Inflammatory macrophage treated with lipopolysaccharide for 1 hour (primary cell): ENCODE results near the gene ERICH6.

Experiments
- DNase-seq, 2 donors: peaks; one replicate each; pipeline ENCODE4 v3.0.0-alpha.2; 2020 to 2022

Gene ERICH6

DNA sequence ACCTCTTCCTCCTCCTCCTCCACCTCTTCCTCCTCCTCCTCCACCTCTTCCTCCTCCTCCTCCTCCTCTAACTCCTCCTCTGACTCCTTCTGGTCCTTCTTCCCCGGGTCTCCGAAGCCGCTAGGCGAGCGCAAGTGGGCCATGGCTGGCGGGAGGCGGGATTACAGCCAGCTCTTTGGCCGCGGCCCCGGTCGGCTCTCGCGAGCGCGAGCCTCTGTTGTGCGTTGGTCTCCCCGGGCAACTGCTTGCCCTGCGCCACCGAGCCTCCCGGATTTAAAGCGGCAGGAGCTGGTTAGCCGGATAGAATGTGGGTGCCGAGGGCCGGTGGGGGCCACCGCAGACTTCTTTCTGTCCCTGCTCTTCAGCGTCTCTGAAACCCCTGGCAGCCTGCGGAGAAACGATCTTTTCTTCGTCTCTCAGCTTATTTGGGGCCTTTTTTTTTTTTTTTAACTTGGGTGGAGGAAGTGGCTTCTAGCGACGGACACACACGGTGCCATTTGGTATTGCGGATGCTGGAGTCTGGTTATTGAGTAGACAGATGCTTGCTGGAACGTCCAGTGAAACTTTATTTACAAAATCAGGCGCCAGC, at the start of gene ERICH6:
TSS of gene ERICH6 (minus strand) at position 165 of the 589 bp plus-strand sequence. CDS start at position 143, 22 bp downstream.
- peak; percentile 87 to 91 for DNase-seq

DNA sequence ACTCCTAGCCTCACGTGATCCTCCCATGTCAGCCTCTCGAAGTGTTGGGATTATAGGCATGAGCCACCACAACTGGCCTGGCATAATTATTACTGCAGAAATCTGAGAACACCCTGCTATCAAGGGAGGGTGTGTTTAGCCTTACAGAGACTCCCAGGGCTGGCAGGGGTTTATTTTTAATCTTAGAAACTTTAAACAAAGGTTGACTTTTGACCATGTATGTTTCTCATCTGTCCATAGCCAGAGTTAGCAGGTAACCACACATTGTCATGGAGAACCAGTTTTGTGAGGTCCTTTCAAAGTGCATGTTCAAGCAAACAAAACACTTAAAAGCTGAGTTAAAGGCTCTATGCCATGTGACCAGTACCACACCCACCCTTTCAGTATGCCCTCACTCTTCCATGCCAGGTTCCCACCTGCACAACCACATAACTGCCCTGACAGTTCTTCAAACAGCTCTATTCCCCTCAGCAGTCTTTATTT, 48.1 kb upstream of the ERICH6 start:
- DNase-seq, result no peak

DNA sequence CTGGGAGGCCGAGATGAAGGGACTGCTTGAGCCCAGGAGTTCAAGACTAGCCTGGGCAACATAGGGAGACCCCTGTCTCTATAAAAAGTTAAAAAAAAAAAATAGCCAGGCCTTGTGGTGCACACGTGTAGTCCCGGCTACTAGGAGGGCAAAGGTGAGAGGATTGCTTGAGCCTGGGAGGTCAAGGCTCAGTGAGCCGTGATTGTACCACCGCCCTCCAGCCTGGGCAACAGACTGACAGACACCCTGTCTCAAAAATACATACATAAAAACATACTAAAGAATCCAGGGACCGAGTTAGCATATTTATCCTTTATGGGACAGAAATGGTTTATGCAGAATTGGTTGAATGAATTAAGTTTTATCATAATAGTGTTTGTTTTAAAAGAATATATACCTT, 45.5 kb upstream of the ERICH6 start:
- no peak for DNase-seq

DNA sequence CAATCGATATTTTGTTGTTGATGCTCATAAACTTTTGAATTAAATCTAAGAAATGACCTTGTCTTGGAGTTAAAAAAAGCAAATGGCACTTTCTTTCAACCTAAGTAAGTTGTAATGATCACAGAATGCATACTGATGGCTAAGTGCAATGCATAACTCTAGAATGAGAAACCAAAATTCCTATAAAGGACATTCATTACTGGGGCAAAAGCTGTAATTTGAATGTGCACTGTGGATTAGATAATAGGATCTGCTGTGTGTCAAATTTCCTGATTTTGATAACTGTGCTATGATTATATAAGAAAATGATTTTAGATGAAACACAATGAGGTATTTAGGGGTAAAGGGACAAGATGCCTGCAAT, 44.9 kb upstream of the ERICH6 start:
- DNase-seq, result no peak

DNA sequence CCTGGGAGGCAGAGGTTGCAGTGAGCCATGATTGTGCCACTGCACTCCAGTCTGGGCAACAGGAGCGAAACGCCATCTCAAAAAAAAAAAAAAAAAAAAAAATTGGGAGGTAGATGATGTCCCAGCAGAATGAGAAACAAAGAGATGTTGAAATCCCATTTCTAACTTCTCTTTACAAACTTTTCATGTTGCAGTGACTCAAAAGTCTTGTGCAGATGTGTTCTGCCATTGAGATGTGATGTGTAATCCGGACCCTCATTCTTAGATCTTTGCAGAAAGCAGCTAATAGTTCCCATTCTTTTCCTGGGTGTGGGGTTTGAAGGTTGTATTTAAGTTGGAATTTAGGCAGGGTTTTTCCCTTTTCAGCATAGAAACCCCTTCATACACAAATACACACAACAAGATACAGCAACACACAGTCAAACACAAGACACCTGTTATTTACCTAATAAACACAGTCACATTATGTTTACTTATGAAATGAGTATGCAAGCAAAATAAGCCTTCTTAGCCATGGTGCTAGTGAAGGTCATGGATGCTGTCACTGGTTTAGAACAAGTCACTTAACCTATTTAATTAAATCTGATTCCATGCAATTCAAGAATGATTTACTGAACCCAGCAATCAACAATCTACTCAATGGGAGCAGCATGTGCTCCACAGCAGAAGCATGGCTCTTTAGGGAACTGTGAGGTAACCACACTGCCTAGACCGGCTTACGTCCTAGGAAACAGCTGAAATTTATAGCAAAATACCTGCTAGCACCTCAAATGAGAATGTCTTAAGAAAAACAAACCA, 44.4 kb upstream of the ERICH6 start:
- DNase-seq, result peak; percentile 70 to 84

DNA sequence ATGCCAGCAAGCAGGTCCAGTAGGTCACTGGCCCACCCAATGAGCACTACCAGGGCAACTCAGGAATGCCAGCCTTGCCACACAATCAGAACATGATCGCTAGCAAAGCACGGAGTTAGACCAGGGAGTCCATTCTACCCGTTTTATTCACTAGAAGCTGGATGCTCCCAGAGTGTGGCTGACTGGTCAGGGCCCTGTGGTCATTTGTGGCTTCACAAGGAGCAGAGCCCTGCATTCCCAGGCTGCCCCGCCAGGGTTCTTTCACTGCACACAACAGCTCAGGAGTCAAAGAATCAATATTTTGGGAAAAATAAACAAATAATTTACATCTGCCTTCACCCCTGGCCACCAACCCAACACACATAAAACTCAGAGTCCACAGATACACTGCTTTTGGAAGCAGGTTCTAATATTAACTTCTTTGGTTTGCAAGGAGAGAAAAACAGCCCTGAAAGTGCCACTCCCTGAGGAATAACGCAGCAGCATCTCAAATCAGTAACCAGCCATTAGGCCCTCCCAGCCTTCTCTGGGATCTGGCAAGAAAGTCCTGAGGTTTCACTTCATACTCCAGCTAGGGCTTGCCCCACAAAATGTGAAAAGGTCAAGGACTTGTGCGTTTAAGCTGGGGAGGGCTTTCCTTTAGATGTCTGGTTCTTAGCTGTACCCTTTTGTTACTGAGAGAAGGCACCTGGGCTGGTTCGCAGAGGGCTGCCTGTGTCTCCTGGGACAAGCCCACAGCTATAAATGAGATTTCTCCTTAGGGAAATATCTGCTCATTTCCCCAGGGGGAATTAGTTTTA, 43.3 kb upstream of the ERICH6 start:
- DNase-seq, result no peak

DNA sequence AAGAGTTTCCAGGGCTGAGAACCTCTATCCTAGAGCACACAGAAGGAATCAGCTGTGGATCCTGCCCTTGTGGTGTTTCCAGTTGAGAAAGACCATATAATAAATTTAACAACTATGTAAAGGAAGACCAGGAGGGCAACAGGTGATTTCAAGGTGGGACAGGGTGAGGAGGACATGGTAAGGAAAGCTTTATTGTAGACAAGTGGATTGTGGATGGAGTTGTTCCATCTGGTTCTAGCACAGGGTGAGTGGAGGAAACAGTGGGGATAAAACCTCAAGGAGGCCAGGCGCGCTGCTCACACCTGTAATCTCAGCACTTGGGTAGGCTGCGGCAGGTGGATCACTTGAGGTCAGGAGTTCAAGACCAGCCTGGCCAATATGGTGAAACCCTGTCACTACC, 42.1 kb upstream of the ERICH6 start:
- no peak for DNase-seq

DNA sequence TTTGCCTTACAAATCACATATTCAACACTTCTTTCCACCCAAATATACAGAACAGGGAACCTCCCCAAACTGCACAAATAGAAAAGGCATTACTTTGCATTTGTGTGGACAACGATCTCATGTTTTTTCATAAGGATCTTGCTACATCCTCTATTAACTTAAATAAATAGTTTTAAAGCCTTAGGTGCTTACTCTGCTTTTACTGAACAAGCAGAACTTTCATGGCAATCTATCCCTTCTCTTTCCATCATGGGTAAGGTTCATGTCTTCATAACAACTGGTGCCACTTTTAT, 41.1 kb upstream of the ERICH6 start:
- no peak for DNase-seq

DNA sequence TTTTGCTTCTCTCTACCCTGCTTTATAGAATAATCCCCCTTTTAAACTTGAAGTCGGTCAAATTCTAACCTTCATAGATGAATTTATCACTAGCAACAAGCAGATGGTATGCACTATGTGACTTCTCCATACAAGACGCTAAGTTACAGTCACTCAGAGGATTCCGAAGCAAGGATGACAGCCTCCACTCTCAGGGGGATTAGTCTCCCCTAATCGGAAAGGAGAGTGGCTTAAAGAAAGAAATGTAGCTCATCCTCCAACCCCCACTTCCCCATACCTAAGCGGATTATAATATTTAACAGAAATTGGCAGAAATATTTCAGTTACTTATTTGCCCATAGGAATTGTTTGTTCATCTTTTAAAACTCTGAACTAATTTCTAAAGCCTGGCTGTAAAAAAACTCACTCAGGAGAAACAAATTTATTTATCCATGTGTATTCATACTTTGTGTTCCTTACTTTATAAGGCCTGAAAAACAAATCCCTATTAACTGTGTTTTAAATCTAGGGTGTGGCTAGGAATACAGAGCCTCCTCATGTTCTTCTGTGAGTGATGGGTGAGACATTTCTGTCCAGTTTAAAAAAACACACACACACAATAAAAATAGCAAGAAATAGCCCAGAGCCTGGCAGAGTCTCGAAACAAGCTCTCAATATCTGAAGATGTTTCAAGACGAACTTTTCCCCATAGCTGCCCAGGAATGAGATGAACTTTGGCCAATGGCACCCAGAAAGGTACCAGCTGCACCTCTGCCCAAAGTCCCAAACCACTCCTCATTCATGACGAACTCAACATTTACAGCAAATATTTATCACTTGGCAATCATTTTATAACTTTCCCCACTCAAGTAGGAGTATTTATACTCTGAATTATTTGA, 40.6 kb upstream of the ERICH6 start:
- no peak for DNase-seq

DNA sequence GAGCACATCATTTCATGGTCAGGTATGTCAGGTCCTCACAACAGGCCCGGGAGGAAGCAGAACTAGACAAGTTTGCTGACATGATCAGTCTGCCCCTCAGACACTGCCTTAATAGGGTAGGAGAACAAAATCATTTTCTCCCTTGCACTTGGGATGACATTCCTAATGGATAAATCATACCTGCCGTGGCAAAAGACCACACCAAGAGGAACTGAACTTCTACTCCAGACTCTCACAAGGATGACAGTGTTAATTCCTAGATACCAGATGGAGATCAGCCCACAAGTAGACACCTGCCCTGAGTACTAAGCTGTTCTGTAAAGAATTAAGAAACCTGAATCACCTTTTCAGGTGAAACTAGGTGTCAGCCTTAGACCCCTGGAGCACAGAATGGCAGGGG, 39.8 kb upstream of the ERICH6 start:
- no peak for DNase-seq

DNA sequence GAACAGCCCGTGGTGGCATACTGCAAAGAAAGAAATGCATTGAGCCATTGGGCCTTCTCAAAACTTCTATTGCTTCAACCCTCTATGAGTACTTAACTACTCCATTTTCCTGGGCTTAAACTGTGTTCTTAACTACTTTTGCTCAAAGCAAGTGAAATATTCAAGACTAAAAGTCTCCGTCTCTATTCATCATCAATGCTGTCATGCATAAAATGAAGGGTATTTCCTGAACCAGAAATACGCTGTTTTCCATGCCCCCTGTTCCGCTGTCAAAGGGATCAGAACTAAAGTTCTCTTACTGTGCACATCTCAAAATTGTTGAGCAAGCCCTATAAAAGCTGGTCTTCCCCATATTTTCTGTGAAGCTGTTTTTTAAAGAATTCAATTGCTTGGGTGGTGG, 39.0 kb upstream of the ERICH6 start:
- DNase-seq, result no peak

DNA sequence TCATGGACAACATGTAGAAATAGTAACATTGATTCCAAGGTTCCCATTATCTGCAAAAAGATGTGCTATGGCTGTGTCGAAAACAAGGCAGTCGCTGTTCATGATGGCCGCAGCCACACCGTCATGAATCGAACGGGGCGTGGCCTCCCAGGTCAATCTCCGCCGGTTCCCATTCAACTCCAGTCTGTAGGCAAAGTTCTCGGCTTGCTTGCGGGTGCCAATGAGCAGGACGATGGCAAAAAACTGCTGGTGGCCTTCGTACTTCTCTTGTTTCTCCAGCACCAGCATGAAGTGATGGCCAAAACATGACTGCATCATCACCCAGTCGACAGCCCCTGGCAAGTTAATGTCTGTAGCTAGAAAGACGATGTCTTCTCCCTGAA, 38.4 kb upstream of the ERICH6 start:
- no peak for DNase-seq

DNA sequence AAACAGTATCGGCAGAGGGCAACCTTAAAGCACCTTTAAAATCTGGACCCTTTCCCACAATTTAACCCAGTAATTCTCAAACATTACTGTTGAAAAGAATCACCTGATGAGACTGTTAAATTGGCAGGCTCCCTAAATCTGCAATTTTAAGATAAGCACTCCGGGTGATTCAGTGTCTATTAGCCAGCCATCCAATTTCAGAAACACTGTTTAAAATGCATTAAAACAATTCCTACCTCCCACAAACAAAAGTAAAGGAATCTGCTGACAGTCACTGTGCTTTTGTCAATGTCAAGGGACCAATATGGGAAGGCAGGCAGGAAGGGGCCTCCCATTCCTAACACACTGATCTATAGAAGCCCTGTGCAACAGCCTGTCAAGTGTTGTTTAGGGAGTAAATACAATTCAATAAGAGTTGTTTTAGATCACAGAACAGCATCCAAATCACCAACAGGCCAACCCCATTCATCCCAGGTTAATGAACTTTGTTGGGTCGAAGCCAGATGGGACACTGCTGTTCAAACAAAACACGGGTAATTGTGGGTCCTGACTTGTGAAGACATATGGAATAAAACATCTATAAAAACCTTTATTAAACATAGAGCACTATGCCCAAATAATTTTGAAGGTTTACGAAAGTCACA, 37.9 kb upstream of the ERICH6 start:
- no peak for DNase-seq

DNA sequence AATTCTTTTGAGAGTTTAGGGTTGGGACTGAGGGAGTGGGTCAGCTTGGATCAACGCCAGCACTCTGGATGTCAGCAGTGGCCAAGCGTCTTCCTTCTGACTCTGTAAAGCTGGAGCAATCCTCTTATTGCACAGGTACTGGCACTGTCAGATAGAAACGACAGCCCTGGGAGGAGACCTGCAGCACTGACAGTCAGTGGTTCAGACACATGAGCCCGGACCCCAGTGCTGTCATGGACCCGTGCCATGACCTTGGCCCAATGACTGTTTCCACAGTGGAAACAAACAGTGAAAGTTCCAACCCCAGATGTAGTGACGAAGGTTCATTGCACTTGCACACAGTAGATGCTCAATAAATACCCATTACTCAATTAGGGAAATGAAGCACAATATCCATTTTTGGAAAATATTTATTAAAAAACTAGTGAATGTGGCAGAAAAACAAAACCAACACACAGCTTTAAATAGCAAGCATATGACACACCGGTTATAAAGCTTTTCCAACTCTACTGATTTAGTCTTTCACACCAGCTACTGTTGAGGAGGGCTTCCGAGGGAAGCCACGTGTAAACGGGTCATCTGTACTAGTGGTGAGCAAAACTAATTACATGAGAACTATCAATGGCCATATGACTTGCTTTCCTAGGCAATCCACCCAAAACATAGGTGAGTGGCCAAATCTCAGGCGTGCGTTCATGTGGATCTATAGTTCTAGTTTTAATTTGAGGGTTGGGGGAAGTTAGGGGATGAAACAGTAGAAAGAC, 37.2 kb upstream of the ERICH6 start:
- no peak for DNase-seq

DNA sequence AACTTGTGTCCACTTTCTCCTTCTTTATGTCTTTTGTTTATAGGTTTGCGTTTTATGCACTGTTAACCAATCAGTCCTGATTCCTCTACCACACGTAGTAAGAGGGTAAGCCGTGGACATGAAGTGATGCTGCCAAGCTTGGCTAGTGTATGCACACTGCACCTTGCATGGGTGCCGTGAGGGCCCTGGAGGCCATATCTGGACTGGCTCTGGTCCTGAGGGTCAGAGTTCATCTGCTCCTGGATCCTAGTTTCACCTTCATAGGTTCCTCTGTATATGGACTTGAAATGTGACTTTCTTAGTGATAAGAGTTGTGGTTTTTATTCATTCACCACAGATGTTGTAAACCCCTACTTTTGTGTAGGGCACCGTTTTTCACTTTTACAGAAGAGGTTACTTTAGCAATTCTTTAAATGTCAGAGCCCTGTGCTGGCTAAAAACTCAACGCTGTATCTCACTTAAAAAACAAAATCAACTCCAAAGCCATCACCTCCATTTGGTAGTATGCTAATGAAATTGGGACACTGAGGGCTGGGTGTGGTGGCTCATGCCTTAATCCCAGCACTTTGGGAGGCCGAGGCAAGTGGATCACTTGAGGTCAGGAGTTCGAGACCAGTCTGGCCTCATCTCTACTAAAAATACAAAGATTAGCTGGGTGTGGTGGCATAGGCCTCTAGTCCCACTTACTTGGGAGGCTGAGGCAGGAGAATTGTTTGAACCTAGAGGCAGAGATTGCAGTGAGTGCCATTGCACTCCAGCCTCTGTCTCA, 36.3 kb upstream of the ERICH6 start:
- DNase-seq, result no peak

DNA sequence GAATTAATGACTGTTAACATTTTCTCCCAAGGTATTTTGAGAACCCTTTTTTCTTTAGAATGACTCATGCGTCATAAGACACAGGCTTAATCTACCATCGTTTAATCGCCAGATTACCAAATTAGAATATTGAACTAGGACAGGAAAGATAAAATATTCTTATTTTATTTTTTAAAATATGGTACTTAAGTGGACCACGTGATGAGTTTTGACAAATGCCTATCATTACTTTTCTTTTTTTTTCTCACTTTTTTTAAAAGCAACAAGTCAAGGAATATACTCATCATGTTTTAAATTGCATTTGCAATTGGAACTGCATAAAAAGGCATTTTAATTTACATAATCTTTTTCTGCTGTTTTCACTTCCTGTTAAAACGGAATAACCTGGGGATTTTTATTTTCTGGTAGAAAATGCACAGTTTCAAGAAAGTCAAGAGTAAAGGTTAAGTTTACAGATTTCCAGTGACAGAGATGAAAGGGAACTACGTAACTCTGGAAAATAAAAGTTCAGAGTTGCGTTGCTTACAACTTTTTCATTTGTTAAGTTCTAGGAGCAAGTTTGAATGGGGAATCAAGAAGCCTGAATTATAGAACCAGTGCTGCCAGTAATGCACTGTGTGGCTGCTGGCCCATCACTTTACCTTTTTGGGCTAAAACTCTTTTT, 35.6 kb upstream of the ERICH6 start:
- DNase-seq, result peak; percentile 90 to 92

DNA sequence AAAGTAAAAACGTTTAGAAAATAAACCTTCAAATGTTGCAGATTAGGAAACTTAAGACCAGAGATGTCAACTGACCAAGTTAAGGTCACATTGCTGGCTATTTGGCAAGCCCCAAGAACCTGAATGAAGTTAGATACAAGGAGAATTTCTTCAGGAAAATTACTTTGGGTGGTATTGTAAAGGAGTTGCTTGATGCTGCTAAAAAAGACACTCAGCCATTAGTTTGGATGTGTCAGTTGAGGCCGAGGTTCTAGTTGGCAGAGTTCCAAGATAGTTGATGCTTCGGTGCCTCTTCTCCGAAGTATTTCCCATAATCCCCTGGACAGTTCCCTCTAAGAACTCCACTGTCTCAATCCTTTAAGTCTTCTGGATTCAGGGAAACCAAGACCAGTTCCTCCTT, 35.0 kb upstream of the ERICH6 start:
- no peak for DNase-seq

DNA sequence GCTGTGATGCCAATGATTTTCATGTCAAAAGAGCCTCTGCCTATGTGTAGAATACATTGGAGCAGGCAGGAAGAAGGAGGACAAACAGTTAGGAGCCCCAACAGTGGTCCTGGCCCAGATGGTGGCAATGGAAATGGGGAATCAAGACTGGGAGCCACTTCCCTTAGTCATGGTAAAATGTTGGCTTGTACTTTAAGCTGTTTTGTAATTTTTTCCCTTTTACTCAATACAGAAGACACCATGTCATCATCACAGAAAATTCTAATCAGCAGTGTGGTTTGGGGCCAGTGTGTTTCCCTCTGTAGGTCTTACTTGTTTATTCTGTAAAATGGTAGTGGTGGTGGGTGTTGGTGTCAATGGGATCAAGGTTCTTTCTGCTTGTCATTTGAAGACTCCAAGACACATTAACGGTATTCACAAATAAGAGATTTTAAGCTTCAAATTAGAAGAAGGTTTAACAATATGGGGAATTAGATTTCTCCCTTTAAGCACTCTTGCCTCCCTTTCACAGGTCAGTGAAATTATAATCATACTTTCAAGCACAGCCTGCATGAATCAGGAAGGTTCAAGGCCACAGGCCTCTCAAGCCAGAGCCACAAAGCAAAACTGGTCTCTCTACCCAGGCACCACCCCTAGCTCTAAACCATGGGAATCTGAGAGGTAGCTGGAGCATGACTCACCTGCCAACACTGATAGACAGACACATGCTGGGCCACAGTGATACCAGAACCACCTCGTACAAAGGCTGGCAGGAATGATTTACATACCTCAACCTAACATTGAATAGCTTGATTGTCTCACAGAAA, 34.4 kb upstream of the ERICH6 start:
- peak; percentile 89 to 93 for DNase-seq
